Loucy (cell line): ENCODE results near the gene PEAK3.

Source experiments
- CTCF ChIP-seq: fragments of 200-600 bp; sonication (generic); conservative IDR thresholded peaks from 2 replicates; pipeline ENCODE4 v1.5.1; 2014; ENCODE audit warnings: mild to moderate bottlenecking, antibody characterized with exemption, low read length
- EZH2phosphoT487 ChIP-seq: fragments of 200-600 bp; IDR thresholded peaks from 2 replicates; pipeline ENCODE4 v1.6.1; 2018; ENCODE audit warnings: antibody characterized with exemption, mild to moderate bottlenecking, moderate library complexity, borderline replicate concordance

GRCh38 chr19:2260341-2260805 lies 21.6 kb downstream of the PEAK3 start:
- TF ChIP-seq CTCF (no peak), EZH2phosphoT487 (no peak)
